ENCODE data around the gene IL31RA.

IL31RA gene

GRCh38 chr5:55903121-55903701 is 52.1 kb downstream of the IL31RA start:
- Histone ChIP-seq H3K36me3 (ENCODE audit: control insufficient read depth, insufficient read depth, low read length) (no peaks in the 10 kb centered on the region), H3K4ac (ENCODE audit: low read depth, low read length) (no peak overlapping the region)
- WGBS (ENCODE audit: extremely low coverage, insufficient coverage, low lambda C conversion rate) = no CpG with 5 or more reads among the region's 19 CpGs

GRCh38 chr5:55904152-55904551 is 53.0 kb downstream of the IL31RA start:
- Histone ChIP-seq H3K27me3 (ENCODE audit: insufficient read depth, low read length, poor library complexity) (no peaks in the 10 kb centered on the region), H3K9ac (ENCODE audit: low read length) (no peak overlapping the region), H3K79me1 (ENCODE audit: low read length) (no peaks in the 10 kb centered on the region), H2BK15ac (replicated peaks; ENCODE audit: low read depth) (no peak overlapping the region), H2AK5ac (ENCODE audit: low read length) (no peak overlapping the region), H3K56ac (ENCODE audit: low read length) (no peak overlapping the region), H3K4me2 (ENCODE audit: low read length) (no peak overlapping the region), H3K23ac (ENCODE audit: low read length) (no peak overlapping the region), H2BK120ac (ENCODE audit: low read depth, low read length) (no peak overlapping the region), H4K5ac (ENCODE audit: low read length) (no peak overlapping the region), H3K4me1 (ENCODE audit: control insufficient read depth, low read depth, low read length) (no peaks in the 10 kb centered on the region), H3K4me3 (ENCODE audit: low read length) (no peak overlapping the region), H3K36me3 (ENCODE audit: control insufficient read depth, insufficient read depth, low read length) (no peaks in the 10 kb centered on the region), H3K27ac (ENCODE audit: low read depth, low read length) (no peak overlapping the region), H3K18ac (ENCODE audit: low read length) (no peak overlapping the region), H3K4ac (ENCODE audit: low read depth, low read length) (no peak overlapping the region), H3K79me2 (ENCODE audit: control insufficient read depth, insufficient read depth, low read length) (no peaks in the 10 kb centered on the region), H2BK5ac (ENCODE audit: low read length) (no peak overlapping the region), H4K8ac (ENCODE audit: low read depth, low read length) (no peak overlapping the region)
- WGBS (ENCODE audit: extremely low coverage, insufficient coverage, low lambda C conversion rate) = no CpG with 5 or more reads among the region's 3 CpGs
- DNase-seq = no peak

More at GRCh38 chr5:55903121-55903701, 52.1 kb downstream of the IL31RA start:
- no peak overlapping the region for H3K4me3 ChIP-seq (ENCODE audit: low read length)
- no peak overlapping the region for H4K8ac ChIP-seq (ENCODE audit: low read depth, low read length)
- DNase-seq = no peak
- H3K4me2 ChIP-seq (ENCODE audit: low read length) = no peak overlapping the region
- no peak overlapping the region for H2BK15ac ChIP-seq (replicated peaks; ENCODE audit: low read depth)
- H4K5ac ChIP-seq (ENCODE audit: low read length) = no peak overlapping the region
- H3K27ac ChIP-seq (ENCODE audit: low read depth, low read length) = no peak overlapping the region
- H3K27me3 ChIP-seq (ENCODE audit: insufficient read depth, low read length, poor library complexity) = no peaks in the 10 kb centered on the region
- no peak overlapping the region for H3K56ac ChIP-seq (ENCODE audit: low read length)
- no peak overlapping the region for H3K9ac ChIP-seq (ENCODE audit: low read length)
- H3K79me2 ChIP-seq (ENCODE audit: control insufficient read depth, insufficient read depth, low read length) = no peaks in the 10 kb centered on the region
- no peaks in the 10 kb centered on the region for H3K79me1 ChIP-seq (ENCODE audit: low read length)
- H2AK5ac ChIP-seq (ENCODE audit: low read length) = no peak overlapping the region
- H2BK120ac ChIP-seq (ENCODE audit: low read depth, low read length) = no peak overlapping the region
- H3K4me1 ChIP-seq (ENCODE audit: control insufficient read depth, low read depth, low read length) = no peaks in the 10 kb centered on the region
- H3K18ac ChIP-seq (ENCODE audit: low read length) = no peak overlapping the region
- no peak overlapping the region for H3K23ac ChIP-seq (ENCODE audit: low read length)
- no peak overlapping the region for H2BK5ac ChIP-seq (ENCODE audit: low read length)

GRCh38 chr5:55905251-55905650 is 54.1 kb downstream of the IL31RA start:
- no peak overlapping the region for H2BK15ac ChIP-seq (replicated peaks; ENCODE audit: low read depth)
- H3K27me3 ChIP-seq (ENCODE audit: insufficient read depth, low read length, poor library complexity) = no peaks in the 10 kb centered on the region
- H4K8ac ChIP-seq (ENCODE audit: low read depth, low read length) = no peak overlapping the region
- no peak overlapping the region for H3K4me3 ChIP-seq (ENCODE audit: low read length)
- no peak overlapping the region for H3K9ac ChIP-seq (ENCODE audit: low read length)
- H2AK5ac ChIP-seq (ENCODE audit: low read length) = no peak overlapping the region
- no peak overlapping the region for H2BK5ac ChIP-seq (ENCODE audit: low read length)
- no CpG with 5 or more reads among the region's 4 CpGs for WGBS (ENCODE audit: extremely low coverage, insufficient coverage, low lambda C conversion rate)
- H3K27ac ChIP-seq (ENCODE audit: low read depth, low read length) = no peak overlapping the region
- H3K4me1 ChIP-seq (ENCODE audit: control insufficient read depth, low read depth, low read length) = no peaks in the 10 kb centered on the region
- H3K56ac ChIP-seq (ENCODE audit: low read length) = no peak overlapping the region
- H3K18ac ChIP-seq (ENCODE audit: low read length) = no peak overlapping the region
- H3K4me2 ChIP-seq (ENCODE audit: low read length) = no peak overlapping the region
- H4K5ac ChIP-seq (ENCODE audit: low read length) = no peak overlapping the region
- DNase-seq = no peak
- no peaks in the 10 kb centered on the region for H3K79me2 ChIP-seq (ENCODE audit: control insufficient read depth, insufficient read depth, low read length)
- H3K79me1 ChIP-seq (ENCODE audit: low read length) = no peaks in the 10 kb centered on the region
- H3K36me3 ChIP-seq (ENCODE audit: control insufficient read depth, insufficient read depth, low read length) = no peaks in the 10 kb centered on the region
- no peak overlapping the region for H3K4ac ChIP-seq (ENCODE audit: low read depth, low read length)
- H3K23ac ChIP-seq (ENCODE audit: low read length) = no peak overlapping the region
- no peak overlapping the region for H2BK120ac ChIP-seq (ENCODE audit: low read depth, low read length)

GRCh38 chr5:55907927-55908326 is 56.8 kb downstream of the IL31RA start:
- WGBS (ENCODE audit: extremely low coverage, insufficient coverage, low lambda C conversion rate) = no CpG with 5 or more reads among the region's 7 CpGs
- Histone ChIP-seq H3K23ac (ENCODE audit: low read length) (no peak overlapping the region), H3K4me2 (ENCODE audit: low read length) (no peak overlapping the region), H3K4ac (ENCODE audit: low read depth, low read length) (no peak overlapping the region), H3K9ac (ENCODE audit: low read length) (no peak overlapping the region), H2BK5ac (ENCODE audit: low read length) (no peak overlapping the region), H3K79me2 (ENCODE audit: control insufficient read depth, insufficient read depth, low read length) (no peaks in the 10 kb centered on the region), H3K56ac (ENCODE audit: low read length) (no peak overlapping the region), H2BK120ac (ENCODE audit: low read depth, low read length) (no peak overlapping the region), H3K27me3 (ENCODE audit: insufficient read depth, low read length, poor library complexity) (no peaks in the 10 kb centered on the region), H4K8ac (ENCODE audit: low read depth, low read length) (no peak overlapping the region), H2BK15ac (replicated peaks; ENCODE audit: low read depth) (no peak overlapping the region), H3K79me1 (ENCODE audit: low read length) (no peaks in the 10 kb centered on the region), H3K27ac (ENCODE audit: low read depth, low read length) (no peak overlapping the region), H3K36me3 (ENCODE audit: control insufficient read depth, insufficient read depth, low read length) (no peaks in the 10 kb centered on the region), H3K4me1 (ENCODE audit: control insufficient read depth, low read depth, low read length) (no peaks in the 10 kb centered on the region), H3K18ac (ENCODE audit: low read length) (no peak overlapping the region), H4K5ac (ENCODE audit: low read length) (no peak overlapping the region), H2AK5ac (ENCODE audit: low read length) (no peak overlapping the region), H3K4me3 (ENCODE audit: low read length) (no peak overlapping the region)
- DNase-seq = no peak

GRCh38 chr5:55908804-55909203 is 57.6 kb downstream of the IL31RA start:
- no CpG with 5 or more reads among the region's 1 CpG for WGBS (ENCODE audit: extremely low coverage, insufficient coverage, low lambda C conversion rate)
- no peak overlapping the region for H3K23ac ChIP-seq (ENCODE audit: low read length)
- H2BK15ac ChIP-seq (replicated peaks; ENCODE audit: low read depth) = no peak overlapping the region
- H3K79me1 ChIP-seq (ENCODE audit: low read length) = no peaks in the 10 kb centered on the region
- H3K9ac ChIP-seq (ENCODE audit: low read length) = no peak overlapping the region
- H3K4ac ChIP-seq (ENCODE audit: low read depth, low read length) = no peak overlapping the region
- H4K5ac ChIP-seq (ENCODE audit: low read length) = no peak overlapping the region
- no peaks in the 10 kb centered on the region for H3K27me3 ChIP-seq (ENCODE audit: insufficient read depth, low read length, poor library complexity)
- no peaks in the 10 kb centered on the region for H3K36me3 ChIP-seq (ENCODE audit: control insufficient read depth, insufficient read depth, low read length)
- H2BK5ac ChIP-seq (ENCODE audit: low read length) = no peak overlapping the region
- H3K18ac ChIP-seq (ENCODE audit: low read length) = no peak overlapping the region
- no peak overlapping the region for H4K8ac ChIP-seq (ENCODE audit: low read depth, low read length)
- no peak overlapping the region for H2BK120ac ChIP-seq (ENCODE audit: low read depth, low read length)
- no peak overlapping the region for H2AK5ac ChIP-seq (ENCODE audit: low read length)
- no peak overlapping the region for H3K4me2 ChIP-seq (ENCODE audit: low read length)
- DNase-seq = no peak
- H3K27ac ChIP-seq (ENCODE audit: low read depth, low read length) = no peak overlapping the region
- H3K4me1 ChIP-seq (ENCODE audit: control insufficient read depth, low read depth, low read length) = no peaks in the 10 kb centered on the region
- H3K79me2 ChIP-seq (ENCODE audit: control insufficient read depth, insufficient read depth, low read length) = no peaks in the 10 kb centered on the region
- no peak overlapping the region for H3K4me3 ChIP-seq (ENCODE audit: low read length)
- no peak overlapping the region for H3K56ac ChIP-seq (ENCODE audit: low read length)

Measured in mesendoderm (in vitro differentiated cells).